HepG2 (cell line): ENCODE data around the gene SLC22A4. TPM values are rescaled to one million over a fixed set of nuclear protein-coding genes. Genes with fewer than 3 reads are reported as not detected.
A peak's percentile ranks its signal among the peaks of the same experiment; 100 is the strongest.

Source experiments
- DNMT3B ChIP-seq: conservative IDR thresholded peaks from 2 replicates; pipeline ENCODE4 v1.6.1; 2016; ENCODE audit warnings: missing biosample characterization, control low read depth
- GABPB1 ChIP-seq: IDR thresholded peaks from 2 replicates; pipeline ENCODE4 v1.6.1; 2016; ENCODE audit warnings: mild to moderate bottlenecking, missing genetic modification reagents, moderate library complexity, missing compliant biosample characterization
- KAT7 ChIP-seq: IDR thresholded peaks from 2 replicates; pipeline ENCODE4 v1.6.1; 2018; ENCODE audit warnings: borderline replicate concordance, missing compliant biosample characterization
- MTF2 ChIP-seq: sonication (generic); formaldehyde crosslinking; IDR thresholded peaks from 2 replicates; pipeline ENCODE4 v1.5.0; 2020; ENCODE audit warnings: missing genetic modification reagents, borderline replicate concordance
- NFKB2 ChIP-seq: sonication (generic); formaldehyde crosslinking; IDR thresholded peaks from 2 replicates; pipeline ENCODE4 v1.4.0; 2020; ENCODE audit warnings: missing genetic modification reagents, borderline replicate concordance
- PHF8 ChIP-seq: sonication (generic); formaldehyde crosslinking; IDR thresholded peaks from 2 replicates; pipeline ENCODE4 v1.5.0; 2020; ENCODE audit warnings: missing genetic modification reagents
- POLR2AphosphoS2 ChIP-seq: IDR thresholded peaks from 2 replicates; pipeline ENCODE4 v1.6.1; 2011; ENCODE audit warnings: low read depth, low read length, improper control_type of control experiment
- YEATS4 ChIP-seq: sonication (generic); formaldehyde crosslinking; IDR thresholded peaks from 2 replicates; pipeline ENCODE4 v1.4.0; 2020; ENCODE audit warnings: missing genetic modification reagents, borderline replicate concordance
- ZBTB7A ChIP-seq: sonication (generic); formaldehyde crosslinking; IDR thresholded peaks from 2 replicates; pipeline ENCODE4 v1.8.0; 2022; ENCODE audit warnings: mild to moderate bottlenecking, missing genetic modification reagents
- ZFY ChIP-seq: sonication (generic); formaldehyde crosslinking; IDR thresholded peaks from 2 replicates; pipeline ENCODE4 v1.4.0; 2020; ENCODE audit warnings: missing genetic modification reagents
- ZNF777 ChIP-seq: sonication (generic); formaldehyde crosslinking; IDR thresholded peaks from 2 replicates; pipeline ENCODE4 v1.4.0; 2020; ENCODE audit warnings: missing genetic modification reagents
- polyA plus RNA-seq, 8 experiments: library from polyadenylated mRNA; depleted of rRNA in 3 of 8; stranded (reverse) in 7 of 8; unstranded in 1 of 8; fragments of >200 nt; fragmentation: Illumina TruSeq in 4 of 8; extraction: Trizol in 4 of 8; gene quantifications; 2 replicates each; pipeline versions ENCODE4 v1.2.1 to v1.2.3, GENCODE V29; 2011 to 2016; ENCODE audit warnings: low read depth in 4 of 8, missing spikeins in 1 of 8, mixed read lengths in 1 of 8; ENCODE audit not compliant: insufficient read depth in 1 of 8
- total RNA-seq, 5 experiments: library from RNA; depleted of rRNA; stranded (reverse); fragments of >200 nt; fragmentation: Illumina TruSeq; extraction: Trizol; gene quantifications; 2 replicates each; pipeline ENCODE4 v1.2.3, GENCODE V29; 2016; ENCODE audit warnings: low read depth in 1 of 5
- TF ChIP-seq, protein P1 (sequence below): sonication (generic); formaldehyde crosslinking; IDR thresholded peaks from 2 replicates; pipeline ENCODE4 v1.8.0; 2022; ENCODE audit warnings: missing genetic modification reagents, mild to moderate bottlenecking, inconsistent platforms, borderline replicate concordance
- TF ChIP-seq, protein P2 (sequence below): sonication (generic); formaldehyde crosslinking; IDR thresholded peaks from 2 replicates; pipeline ENCODE4 v1.5.1; 2020; ENCODE audit warnings: mild to moderate bottlenecking, missing genetic modification reagents, moderate library complexity

Gene SLC22A4
- total and polyA plus RNA-seq, 2 of the 13 experiments (the other 11 are each of a cell fraction or from before 2014, with no cell fraction given): 0.33 to 0.62 TPM

GRCh38 chr5:132257131-132258101 lies 36.8 kb upstream of the SLC22A4 start, which contains the start of gene PDLIM4 (continued):
- TF ChIP-seq, protein P1, sequence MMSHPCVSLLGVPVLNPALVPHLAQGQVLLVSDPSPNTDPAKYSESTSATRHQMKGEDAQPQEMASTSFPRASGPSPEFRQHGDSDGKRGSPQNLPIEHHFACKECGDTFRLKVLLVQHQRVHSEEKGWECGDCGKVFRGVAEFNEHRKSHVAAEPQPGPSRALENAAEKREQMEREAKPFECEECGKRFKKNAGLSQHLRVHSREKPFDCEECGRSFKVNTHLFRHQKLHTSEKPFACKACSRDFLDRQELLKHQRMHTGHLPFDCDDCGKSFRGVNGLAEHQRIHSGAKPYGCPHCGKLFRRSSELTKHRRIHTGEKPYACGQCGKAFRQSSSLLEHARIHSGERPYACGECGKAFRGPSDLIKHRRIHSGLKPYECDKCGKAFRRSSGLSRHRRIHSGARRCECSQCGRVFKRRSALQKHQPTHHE: no peak
- peak; percentile 14; the same call in 1 of the 2 replicates for TF ChIP-seq GABPB1 (CRISPR knock-in tag)
- TF ChIP-seq, protein P2, sequence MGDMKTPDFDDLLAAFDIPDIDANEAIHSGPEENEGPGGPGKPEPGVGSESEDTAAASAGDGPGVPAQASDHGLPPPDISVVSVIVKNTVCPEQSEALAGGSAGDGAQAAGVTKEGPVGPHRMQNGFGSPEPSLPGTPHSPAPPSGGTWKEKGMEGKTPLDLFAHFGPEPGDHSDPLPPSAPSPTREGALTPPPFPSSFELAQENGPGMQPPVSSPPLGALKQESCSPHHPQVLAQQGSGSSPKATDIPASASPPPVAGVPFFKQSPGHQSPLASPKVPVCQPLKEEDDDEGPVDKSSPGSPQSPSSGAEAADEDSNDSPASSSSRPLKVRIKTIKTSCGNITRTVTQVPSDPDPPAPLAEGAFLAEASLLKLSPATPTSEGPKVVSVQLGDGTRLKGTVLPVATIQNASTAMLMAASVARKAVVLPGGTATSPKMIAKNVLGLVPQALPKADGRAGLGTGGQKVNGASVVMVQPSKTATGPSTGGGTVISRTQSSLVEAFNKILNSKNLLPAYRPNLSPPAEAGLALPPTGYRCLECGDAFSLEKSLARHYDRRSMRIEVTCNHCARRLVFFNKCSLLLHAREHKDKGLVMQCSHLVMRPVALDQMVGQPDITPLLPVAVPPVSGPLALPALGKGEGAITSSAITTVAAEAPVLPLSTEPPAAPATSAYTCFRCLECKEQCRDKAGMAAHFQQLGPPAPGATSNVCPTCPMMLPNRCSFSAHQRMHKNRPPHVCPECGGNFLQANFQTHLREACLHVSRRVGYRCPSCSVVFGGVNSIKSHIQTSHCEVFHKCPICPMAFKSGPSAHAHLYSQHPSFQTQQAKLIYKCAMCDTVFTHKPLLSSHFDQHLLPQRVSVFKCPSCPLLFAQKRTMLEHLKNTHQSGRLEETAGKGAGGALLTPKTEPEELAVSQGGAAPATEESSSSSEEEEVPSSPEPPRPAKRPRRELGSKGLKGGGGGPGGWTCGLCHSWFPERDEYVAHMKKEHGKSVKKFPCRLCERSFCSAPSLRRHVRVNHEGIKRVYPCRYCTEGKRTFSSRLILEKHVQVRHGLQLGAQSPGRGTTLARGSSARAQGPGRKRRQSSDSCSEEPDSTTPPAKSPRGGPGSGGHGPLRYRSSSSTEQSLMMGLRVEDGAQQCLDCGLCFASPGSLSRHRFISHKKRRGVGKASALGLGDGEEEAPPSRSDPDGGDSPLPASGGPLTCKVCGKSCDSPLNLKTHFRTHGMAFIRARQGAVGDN (CRISPR knock-in tag): peak; percentile 37; the same call in 1 of the 2 replicates
- peak; percentile 43; the same call in 1 of the 2 replicates for TF ChIP-seq PHF8 (CRISPR knock-in tag)
- TF ChIP-seq POLR2AphosphoS2: no peak
- TF ChIP-seq MTF2 (CRISPR knock-in tag): no peak; the same call in 1 of the 2 replicates
- 0 out of 2 replicates have a peak, but pooled peaks have one; percentile 25 for TF ChIP-seq YEATS4 (CRISPR knock-in tag)
- TF ChIP-seq ZNF777 (CRISPR knock-in tag): peak; percentile 92
- TF ChIP-seq ZBTB7A (CRISPR knock-in tag): peak; percentile 31; the same call in 1 of the 2 replicates
- TF ChIP-seq DNMT3B (CRISPR knock-in tag): no peak
- no peak for TF ChIP-seq KAT7 (CRISPR knock-in tag)
- 0 out of 2 replicates have a peak, but pooled peaks have one; percentile 18 for TF ChIP-seq NFKB2
- peak; percentile 47 for TF ChIP-seq ZFY (CRISPR knock-in tag)
- TF ChIP-seq, all 625 proteins: peak for 14
